K562 (cell line): ENCODE results near the gene KLHL22.

Source experiments
- CBFB ChIP-seq: sonication (generic); formaldehyde crosslinking; IDR thresholded peaks from 2 replicates; pipeline ENCODE4 v1.4.0; 2020; ENCODE audit warnings: mild to moderate bottlenecking, missing genetic modification reagents
- CTCF ChIP-seq, 3 experiments: IDR thresholded peaks in 2 of 3; conservative IDR thresholded peaks in 1 of 3; 2 replicates each; pipeline ENCODE4 v1.5.1; 2011 to 2012; ENCODE audit warnings: low read length in 3 of 3, mild to moderate bottlenecking in 3 of 3, control low read depth in 2 of 3, improper control_type of control experiment in 1 of 3, inconsistent platforms in 1 of 3, low read depth in 1 of 3, mixed read lengths in 1 of 3, moderate library complexity in 1 of 3; ENCODE audit not compliant: insufficient read depth in 2 of 3
- CXXC5 ChIP-seq: fragments of 250-450 bp; sonication (Bioruptor Pico); IDR thresholded peaks from 2 replicates; pipeline ENCODE4 v1.8.0; 2022; ENCODE audit warnings: inconsistent platforms, mild to moderate bottlenecking, moderate library complexity
- DEAF1 ChIP-seq: fragments of 450-650 bp; formaldehyde crosslinking; IDR thresholded peaks from 2 replicates; pipeline ENCODE4 v1.4.0; 2020; ENCODE audit warnings: mild to moderate bottlenecking, moderate library complexity
- FOXP4 ChIP-seq: sonication (generic); formaldehyde crosslinking; IDR thresholded peaks from 2 replicates; pipeline ENCODE4 v1.8.0; 2022; ENCODE audit warnings: mild to moderate bottlenecking, missing genetic modification reagents, borderline replicate concordance
- MLX ChIP-seq, 2 experiments: fragments of 450-650 bp in 1 of 2; sonication (generic) in 1 of 2; formaldehyde crosslinking; conservative IDR thresholded peaks; 2 replicates each; pipeline versions ENCODE4 v1.4.0 to v1.8.1; 2020 to 2022; ENCODE audit warnings: mild to moderate bottlenecking in 1 of 2, missing genetic modification reagents in 1 of 2
- POLR2AphosphoS5 ChIP-seq: IDR thresholded peaks from 2 replicates; pipeline ENCODE4 v1.6.1; 2011; ENCODE audit warnings: mild to moderate bottlenecking, low read depth, low read length, moderate library complexity; ENCODE audit not compliant: control insufficient read depth, insufficient read depth
- ZFP30 ChIP-seq: fragments of 250-450 bp; sonication (Bioruptor Pico); IDR thresholded peaks from 2 replicates; pipeline ENCODE4 v1.8.0; 2022; ENCODE audit warnings: moderate library complexity, mild to moderate bottlenecking, inconsistent platforms, borderline replicate concordance
- ZFX ChIP-seq: sonication (generic); formaldehyde crosslinking; IDR thresholded peaks from 2 replicates; pipeline ENCODE4 v1.8.0; 2022; ENCODE audit warnings: mild to moderate bottlenecking, missing genetic modification reagents, moderate library complexity
- ZHX1 ChIP-seq: fragments of 150-350 bp; conservative IDR thresholded peaks from 2 replicates; pipeline ENCODE4 v1.6.1; 2014; ENCODE audit warnings: low read length
- ZNF395 ChIP-seq: fragments of 200-800 bp; sonication (Bioruptor generic); IDR thresholded peaks from 2 replicates; pipeline ENCODE4 v1.6.1; 2017; ENCODE audit warnings: missing genetic modification characterization, missing compliant biosample characterization

- TF ChIP-seq CXXC5 (no peak), CTCF (IDR thresholded peaks at IDR 0.05 in 2 of 3, conservative IDR thresholded peaks at IDR 0.05 in 1 of 3; ENCODE audit: insufficient read depth in 2 of 3, low read depth in 1 of 3, low read length in 3 of 3) (no peak), POLR2AphosphoS5 (no peak), ZFX (CRISPR knock-in tag) (no peak), ZFP30 (CRISPR knock-in tag) (no peak), MLX (CRISPR knock-in tag; conservative IDR thresholded peaks at IDR 0.05) (no peak), ZHX1 (no peak), FOXP4 (CRISPR knock-in tag) (peak; percentile 23; the same call in 1 of the 2 replicates), DEAF1 (no peak), CBFB (no peak), ZNF395 (no peak)
Measured at GRCh38 chr22:20442485-20443284, 52.9 kb downstream of the KLHL22 start.
